ENCODE measurements around the gene RAF1.
"Not testable (repeated sequence)": the region's sequence is repeated elsewhere in the genome, so short reads cannot be mapped to it uniquely, and the experiment has no call there.

RAF1 gene

DNA sequence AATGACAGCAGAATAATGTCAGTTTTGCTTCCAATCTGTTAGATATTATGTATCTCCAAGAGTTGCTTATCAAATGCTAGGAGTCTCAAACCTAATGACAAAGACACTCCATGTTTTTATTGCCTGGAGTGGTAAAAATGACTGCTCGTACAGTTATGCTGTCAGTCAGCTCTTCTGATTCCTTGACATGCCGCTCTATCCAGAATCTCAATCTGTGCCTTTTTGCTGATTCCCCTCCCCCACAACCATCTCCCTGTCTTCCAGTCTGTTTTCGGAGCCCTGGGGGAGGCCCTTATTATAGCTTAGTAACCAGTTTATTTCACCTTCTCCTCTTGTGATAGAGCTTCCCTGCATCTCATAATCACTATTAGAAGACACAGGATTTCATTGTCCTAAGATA lies 104.4 kb downstream of the RAF1 start:
- no peak for DNase-seq (ENCODE audit: low read depth)

DNA sequence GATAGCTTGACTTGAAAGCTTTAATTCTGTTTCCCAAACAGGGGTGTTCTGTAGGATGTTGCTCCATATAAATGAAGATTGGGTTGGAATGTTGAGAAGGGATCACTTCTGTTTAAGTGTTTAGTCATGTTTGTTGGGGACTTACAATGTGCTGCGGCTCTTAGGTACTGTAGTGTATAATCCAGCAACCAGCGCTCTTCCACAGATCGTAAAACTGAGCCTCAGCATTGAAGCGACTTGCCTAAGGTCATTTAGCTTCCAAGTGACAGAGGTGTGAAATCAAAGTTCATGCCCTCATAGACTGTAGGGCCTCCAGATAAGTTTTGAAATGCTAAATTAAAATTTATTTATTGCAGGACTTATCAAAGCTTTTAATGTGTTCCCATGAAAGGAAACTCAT lies 105.2 kb downstream of the RAF1 start:
- no peak for DNase-seq (ENCODE audit: low read depth)

DNA sequence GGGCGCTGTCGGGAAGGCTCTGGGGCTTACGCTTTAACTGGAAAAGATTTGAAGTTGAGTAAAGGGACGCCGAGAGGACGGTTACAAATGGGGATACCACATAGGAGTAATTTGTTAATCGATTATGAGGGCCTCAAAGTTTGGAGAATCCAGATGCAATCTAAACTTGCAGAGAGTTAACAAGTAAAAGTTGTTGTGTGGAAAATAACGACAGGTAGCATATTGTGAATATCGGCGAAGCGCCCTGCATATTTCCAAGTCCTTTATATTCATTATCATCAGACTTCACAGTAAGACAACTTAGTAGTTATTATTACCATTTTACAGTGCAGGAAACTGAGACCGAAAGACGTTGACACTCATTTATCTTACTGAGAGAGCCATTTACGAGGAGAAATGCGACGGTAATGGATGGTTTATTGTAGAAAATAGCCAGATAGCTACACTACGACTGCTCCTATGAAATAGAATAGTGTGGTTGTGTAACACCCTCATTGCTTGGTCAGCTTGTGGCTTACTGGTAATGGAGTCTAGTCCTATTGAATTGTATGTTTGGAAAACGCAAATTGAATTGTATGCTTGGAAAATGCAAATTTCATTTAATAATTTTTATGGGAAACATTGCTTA lies 106.3 kb downstream of the RAF1 start:
- DNase-seq (ENCODE audit: low read depth): peak; percentile 44

DNA sequence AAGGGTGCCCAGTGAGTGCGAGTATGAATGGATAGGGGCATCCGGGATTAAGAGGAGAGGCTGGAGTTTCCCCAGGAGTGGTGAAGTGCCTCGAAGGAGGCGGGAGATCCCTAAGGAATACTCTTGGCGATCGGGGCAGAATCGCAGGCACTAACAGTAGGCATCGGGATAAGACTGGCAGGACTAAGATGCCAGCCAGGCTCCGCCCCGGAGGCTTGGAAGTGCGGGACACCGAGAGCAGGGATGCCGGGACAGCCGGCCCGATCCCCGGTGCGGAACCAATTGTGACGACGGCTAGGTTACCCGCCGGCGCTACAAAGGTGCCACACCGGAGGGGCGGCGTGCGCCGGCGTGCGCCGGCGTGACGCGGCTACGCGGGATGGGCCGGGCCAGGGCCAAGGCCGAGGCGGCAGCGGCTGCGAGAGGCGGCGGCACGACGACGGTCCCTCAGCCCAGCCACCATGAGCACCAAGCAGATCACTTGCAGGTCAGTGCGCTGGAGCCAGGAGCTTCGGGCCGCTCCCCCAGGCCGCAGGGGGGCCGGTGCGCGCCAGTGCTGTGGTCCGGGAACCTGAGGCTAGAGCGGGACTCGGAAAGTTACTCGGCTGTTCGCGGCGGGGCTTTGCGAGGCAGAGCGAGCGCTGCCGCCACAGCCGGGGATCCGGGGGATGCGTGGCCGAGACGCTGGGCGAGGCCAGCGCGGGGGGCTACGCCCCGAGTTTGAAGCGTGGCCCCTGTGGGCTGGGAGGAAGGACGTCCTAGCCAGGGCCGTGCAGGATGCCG lies 107.0 kb downstream of the RAF1 start, which contains the start of gene MKRN2:
Gene MKRN2, plus strand, starts transcription at position 398 of the 783 bp plus-strand sequence. Its CDS starts 64 bp downstream, at position 462.
- peak; percentile 86 for DNase-seq (ENCODE audit: low read depth)

DNA sequence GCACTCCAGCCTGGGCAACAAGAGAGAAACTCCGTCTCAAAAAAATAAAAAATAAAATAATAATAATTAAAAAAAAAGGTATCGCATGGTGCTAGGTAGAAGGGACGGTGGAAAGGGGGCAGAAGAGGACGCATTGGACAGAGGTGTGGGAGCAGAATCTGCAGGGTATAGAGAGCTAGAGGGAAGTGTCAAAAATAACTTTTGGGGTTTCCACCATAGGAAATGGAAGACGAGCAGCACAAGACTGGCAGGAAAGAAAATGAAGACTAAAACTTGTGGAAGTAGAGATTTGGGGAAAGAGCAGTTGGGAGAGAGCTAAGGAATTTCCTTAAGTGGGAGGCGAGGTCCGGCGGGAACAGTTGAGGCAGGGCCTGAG lies 107.6 kb downstream of the RAF1 start:
- DNase-seq (ENCODE audit: low read depth): no peak

DNA sequence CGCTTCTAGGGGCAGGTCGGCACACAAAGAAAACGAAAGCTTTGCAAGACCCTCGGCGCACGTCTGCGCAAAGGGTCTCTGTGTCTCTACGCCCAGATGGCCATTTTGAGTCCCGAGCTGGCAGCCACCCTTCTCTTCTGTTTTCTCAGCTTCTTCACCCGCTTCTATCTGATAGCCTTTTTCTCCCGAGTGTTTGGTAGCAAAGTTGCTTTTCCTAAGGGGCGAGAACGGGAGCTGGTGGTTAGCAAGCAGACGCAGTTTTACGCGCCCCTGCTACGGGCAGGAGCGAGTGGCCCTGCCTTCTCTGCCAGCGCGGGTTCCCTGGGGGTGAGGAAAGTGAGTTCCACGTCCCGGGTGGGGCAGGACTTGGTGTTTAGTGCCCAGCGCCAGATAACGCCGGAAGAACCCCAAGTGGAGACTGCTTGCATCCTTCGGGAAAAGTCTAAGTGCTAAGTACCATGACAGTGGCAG lies 110.0 kb downstream of the RAF1 start:
- peak; percentile 23 for DNase-seq (ENCODE audit: low read depth)

DNA sequence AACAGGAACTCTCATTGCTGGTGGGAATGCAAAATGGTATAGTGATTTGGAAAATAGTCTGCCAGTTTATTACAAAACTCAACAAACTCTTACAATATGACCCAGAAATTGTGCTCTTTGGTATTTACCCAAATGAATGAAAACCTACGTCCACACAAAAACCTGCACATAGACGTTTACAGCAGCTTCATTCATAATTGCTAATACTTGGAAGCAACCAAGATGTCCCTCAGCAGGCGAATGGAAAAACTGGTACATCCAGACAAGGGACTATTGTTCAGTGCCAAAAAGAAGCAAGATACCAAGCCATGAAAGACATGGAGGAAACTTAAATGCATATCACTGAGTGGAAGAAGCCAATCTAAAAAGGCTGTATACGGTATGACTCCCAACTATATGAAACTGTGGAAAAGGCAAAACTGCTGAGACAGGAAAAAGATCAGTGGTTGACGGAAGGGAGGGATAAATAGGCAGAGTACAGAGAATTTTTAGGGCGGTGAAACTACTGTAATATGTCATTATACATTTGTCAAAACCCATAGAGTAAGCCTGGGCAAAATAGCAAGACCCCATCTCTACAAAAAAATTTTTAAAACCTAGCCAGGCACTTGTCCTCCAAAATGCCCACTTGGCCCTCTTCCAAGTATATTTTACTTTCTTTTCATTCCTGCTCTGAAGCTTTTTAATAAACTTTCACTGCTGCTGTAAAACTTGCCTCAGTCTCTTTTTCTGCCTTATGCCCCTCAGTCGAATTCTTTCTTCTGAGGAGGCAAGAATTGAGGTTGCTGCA lies 113.8 kb downstream of the RAF1 start:
- DNase-seq (ENCODE audit: low read depth): peak; percentile 12

DNA sequence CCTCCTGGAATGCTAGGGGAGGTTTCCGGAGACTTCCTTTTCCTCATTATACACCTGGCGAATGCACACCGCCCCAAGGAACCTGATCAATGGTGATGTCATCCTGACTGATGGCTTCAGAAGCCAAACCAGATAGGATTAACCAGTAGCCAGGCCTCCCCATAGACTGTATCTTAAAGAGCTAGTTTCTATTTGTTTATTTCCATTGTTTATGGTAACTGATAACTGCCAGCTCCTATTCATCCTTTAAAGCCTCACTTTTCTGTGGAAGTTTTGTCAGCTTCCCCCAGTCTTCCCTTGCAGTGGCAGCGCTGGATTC lies 118.5 kb downstream of the RAF1 start, which contains the start of gene MKRN2OS:
Gene MKRN2OS, minus strand, starts transcription at position 27 of the 319 bp plus-strand sequence. CDS start 35 bp downstream, outside the sequence.
- no peak for DNase-seq (ENCODE audit: low read depth)

DNA sequence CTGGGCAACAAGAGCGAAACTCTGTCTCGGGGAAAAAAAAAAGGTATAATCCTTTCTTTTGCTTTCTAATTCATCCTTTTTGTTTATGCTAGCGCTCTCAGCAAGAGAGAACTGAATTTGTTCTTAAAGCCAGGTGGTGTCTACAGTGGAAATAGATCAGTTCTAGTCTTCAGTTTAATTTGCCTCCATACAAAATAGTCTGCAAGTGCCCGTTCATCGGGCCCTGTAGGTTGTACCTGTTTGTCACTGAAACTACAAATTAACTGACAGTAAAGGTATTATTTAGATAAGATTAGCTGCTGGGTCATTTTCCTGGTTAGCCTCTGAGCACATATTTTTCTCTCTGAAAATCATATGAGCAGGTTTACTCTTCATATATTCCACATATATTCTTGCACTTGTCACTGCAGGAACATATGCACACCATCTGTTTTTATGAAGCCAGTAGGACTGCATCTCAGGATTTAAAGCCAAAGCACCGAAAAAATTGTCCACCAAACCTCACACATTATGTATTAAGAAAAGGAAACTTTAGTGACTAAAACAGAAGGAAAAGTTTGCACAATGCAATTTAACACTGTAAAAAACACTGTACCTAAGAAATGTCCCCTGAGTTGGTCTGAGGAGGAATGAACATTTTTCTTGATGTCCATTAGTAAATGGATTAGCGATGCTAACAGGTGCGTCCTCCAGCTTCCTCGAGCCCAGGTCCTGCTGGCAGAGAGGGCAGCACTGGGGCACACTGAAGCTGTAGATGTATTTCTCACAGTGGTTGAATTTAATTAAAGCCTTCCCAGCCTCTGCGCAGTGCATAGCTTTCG lies 119.1 kb downstream of the RAF1 start:
- DNase-seq (ENCODE audit: low read depth): no peak

DNA sequence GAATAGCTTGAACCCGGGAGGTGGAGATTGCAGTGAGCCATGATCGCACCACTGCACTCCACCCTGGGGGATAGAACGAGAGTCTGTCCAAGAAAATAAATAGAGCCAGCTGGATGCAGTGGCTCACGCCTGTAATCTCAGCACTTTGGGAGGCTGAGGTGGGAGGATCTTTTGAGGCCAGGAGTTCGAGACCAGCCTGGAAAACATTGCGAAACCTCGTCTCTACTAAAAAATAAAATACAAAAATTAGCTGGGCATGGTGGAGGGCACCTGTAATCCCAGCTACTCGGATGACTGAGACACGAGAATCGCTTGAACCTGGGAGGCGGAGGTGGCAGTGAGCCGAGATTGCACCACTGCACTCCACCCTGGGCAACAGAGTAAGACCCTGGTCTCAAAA lies 120.4 kb downstream of the RAF1 start:
- not testable (repeated sequence) for DNase-seq (ENCODE audit: low read depth)

DNA sequence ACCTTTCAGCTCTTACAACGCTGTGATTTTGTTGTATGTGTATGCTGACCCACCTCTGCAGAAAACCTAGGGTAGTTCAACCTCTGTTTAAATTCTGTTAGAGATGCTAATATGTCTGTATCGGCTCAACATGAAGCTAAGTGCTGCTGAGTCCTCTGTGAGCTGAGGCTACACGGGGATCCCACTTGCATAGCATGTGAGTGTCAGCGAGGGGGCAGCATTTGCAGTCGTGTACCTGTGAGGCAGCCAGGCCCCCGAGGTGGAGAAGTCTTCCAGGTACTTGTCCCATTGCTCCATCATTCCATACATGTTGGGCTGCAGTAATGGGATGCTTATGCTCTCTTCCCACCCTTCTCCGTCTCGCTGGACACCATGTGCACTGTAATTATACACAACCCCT lies 122.3 kb downstream of the RAF1 start:
- no peak for DNase-seq (ENCODE audit: low read depth)

DNA sequence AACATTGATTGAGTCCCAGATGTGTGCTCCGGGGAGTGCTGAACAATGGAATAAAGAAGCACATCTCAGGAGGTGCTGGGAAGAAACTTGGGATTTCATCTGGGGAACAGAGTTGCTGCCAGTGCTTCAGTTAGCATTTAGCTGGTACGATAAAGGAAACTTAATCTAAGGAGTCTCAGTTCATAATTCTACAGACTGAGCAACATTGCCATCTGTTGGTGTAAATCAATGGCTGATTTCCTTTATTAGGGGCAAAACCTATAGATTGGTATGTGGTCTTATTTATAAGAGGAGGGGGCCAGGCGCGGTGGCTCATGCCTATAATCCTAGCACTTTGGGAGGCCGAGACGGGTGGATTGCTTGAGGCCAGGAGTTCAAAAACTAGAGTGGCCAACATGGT lies 127.5 kb downstream of the RAF1 start:
- DNase-seq (ENCODE audit: low read depth): peak; percentile 10
